ENCODE data around the gene PRICKLE3.

DNA sequence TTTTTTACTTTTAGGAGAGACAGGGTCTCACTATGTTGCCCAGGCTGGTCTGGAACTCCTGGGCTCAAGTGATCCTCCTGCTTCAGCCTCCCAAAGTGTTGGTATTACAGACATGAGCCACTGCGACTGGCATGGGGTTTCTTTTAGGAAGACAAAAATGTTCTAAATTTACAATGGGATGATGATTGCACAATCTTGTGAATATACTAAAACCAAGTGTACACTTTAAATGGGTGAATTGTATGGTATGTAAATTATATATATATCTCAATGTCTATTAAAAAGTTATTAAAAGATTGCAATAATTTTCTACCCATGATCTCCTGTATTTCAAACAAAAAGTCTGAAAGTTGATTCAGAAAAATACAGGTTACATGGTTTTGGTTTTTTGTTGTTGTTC, 32.7 kb downstream of the PRICKLE3 start:
- TF ChIP-seq EP300 (IDR thresholded peaks at IDR 0.05) (no peak), POLR2A (IDR thresholded peaks at IDR 0.05) (no peak)
- TF ChIP-seq, protein P1, sequence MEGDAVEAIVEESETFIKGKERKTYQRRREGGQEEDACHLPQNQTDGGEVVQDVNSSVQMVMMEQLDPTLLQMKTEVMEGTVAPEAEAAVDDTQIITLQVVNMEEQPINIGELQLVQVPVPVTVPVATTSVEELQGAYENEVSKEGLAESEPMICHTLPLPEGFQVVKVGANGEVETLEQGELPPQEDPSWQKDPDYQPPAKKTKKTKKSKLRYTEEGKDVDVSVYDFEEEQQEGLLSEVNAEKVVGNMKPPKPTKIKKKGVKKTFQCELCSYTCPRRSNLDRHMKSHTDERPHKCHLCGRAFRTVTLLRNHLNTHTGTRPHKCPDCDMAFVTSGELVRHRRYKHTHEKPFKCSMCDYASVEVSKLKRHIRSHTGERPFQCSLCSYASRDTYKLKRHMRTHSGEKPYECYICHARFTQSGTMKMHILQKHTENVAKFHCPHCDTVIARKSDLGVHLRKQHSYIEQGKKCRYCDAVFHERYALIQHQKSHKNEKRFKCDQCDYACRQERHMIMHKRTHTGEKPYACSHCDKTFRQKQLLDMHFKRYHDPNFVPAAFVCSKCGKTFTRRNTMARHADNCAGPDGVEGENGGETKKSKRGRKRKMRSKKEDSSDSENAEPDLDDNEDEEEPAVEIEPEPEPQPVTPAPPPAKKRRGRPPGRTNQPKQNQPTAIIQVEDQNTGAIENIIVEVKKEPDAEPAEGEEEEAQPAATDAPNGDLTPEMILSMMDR (IDR thresholded peaks at IDR 0.05): no peak
